GM21786 (cell line): Measurements from ENCODE around the gene G2E3.
"Not testable (repeated sequence)": the region's sequence is repeated elsewhere in the genome, so short reads cannot be mapped to it uniquely, and the experiment has no call there.

Experiments used
- ATAC-seq: cut with Tn5 transposase; IDR thresholded peaks from one replicate; pipeline ENCODE4 v1.9.1; 2021; ENCODE audit not compliant: unreplicated experiment

Gene G2E3

GRCh38 chr14:30558675-30559555 lies at the start of gene G2E3:
G2E3 (plus strand) TSS chr14:30559158; CDS start chr14:30581080, 21,922 bp downstream.
- ATAC-seq: peak; percentile 99

- ATAC-seq: no peak
Measured at GRCh38 chr14:30517737-30518136, 41.2 kb upstream of the G2E3 start.

GRCh38 chr14:30518867-30519560 lies 39.9 kb upstream of the G2E3 start:
- no peak for ATAC-seq

- no peak for ATAC-seq
Measured at GRCh38 chr14:30519961-30520360, 39.0 kb upstream of the G2E3 start.

- ATAC-seq: no peak
Measured at GRCh38 chr14:30520536-30520935, 38.4 kb upstream of the G2E3 start.

- peak; percentile 68 for ATAC-seq
Measured at GRCh38 chr14:30521899-30522736, 36.8 kb upstream of the G2E3 start.

GRCh38 chr14:30525833-30526232 lies 33.1 kb upstream of the G2E3 start:
- no peak for ATAC-seq

GRCh38 chr14:30527196-30527595 lies 31.8 kb upstream of the G2E3 start:
- ATAC-seq: no peak

- no peak for ATAC-seq
Measured at GRCh38 chr14:30528119-30528518, 30.8 kb upstream of the G2E3 start.

GRCh38 chr14:30528778-30529642 lies 29.9 kb upstream of the G2E3 start:
- ATAC-seq: no peak

- no peak for ATAC-seq
Measured at GRCh38 chr14:30532264-30532663, 26.7 kb upstream of the G2E3 start.

GRCh38 chr14:30533126-30533525 lies 25.8 kb upstream of the G2E3 start:
- no peak for ATAC-seq

- ATAC-seq: no peak
Measured at GRCh38 chr14:30541318-30541717, 17.6 kb upstream of the G2E3 start.

- not testable (repeated sequence) for ATAC-seq
Measured at GRCh38 chr14:30546735-30547134, 12.2 kb upstream of the G2E3 start.

- no peak for ATAC-seq
Measured at GRCh38 chr14:30547388-30548048, 11.4 kb upstream of the G2E3 start.

- no peak for ATAC-seq
Measured at GRCh38 chr14:30550335-30550734, 8.6 kb upstream of the G2E3 start.

GRCh38 chr14:30551460-30551859 lies 7.5 kb upstream of the G2E3 start:
- ATAC-seq: no peak

GRCh38 chr14:30553311-30553989 lies 5.5 kb upstream of the G2E3 start:
- ATAC-seq: no peak

GRCh38 chr14:30558362-30558674 lies 640 bp upstream of the G2E3 start:
- ATAC-seq: no peak
